Measurements from ENCODE around the gene MEF2C. TPM values are rescaled to one million over a fixed set of nuclear protein-coding genes. Genes with fewer than 3 reads are reported as not detected.

The MEF2C gene
- total RNA-seq, 2 experiments from 2014 or later, result 0.60 to 0.87 TPM

DNA sequence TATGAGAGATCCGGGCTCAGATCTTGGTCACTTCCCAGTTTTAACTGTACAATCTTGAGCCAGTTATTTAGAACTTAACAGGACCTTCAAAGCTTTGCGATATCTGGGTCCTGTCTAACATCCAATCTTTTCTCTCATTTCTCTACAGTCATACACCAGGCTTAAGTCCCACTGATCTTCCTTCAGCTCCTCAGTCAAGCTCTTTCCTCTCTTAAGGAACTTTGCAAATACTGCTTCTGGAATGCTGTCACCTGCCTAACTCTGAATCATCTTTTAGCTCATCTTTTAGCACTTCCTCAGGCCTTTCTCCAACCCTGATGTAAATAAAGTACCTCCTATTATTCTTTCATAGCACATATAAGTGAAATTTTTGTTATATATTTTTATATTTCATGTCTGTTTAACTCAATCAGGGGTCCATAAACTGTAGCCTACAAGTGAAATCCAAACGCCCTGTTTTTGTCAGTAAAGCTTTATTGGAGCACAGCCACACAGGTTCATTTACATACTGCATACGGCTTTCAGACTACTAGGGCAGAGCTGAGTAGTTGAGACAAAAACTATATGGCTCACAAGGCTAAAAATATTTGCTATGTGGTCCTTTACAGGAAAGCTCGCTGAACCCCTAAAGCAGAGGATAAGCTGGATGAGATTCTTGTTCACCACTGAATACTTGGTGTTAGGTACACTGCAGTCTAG is 63.5 kb downstream of the MEF2C start:
- Mint-ChIP-seq H3K27me3 (peaks cover 18% of the 10 kb centered on the region), H3K27ac (no peak overlapping the region), H3K4me1 (ENCODE audit: low read depth) (no peaks in the 10 kb centered on the region), H3K9me3 (no peaks in the 10 kb centered on the region), H3K36me3 (ENCODE audit: low read depth) (no peaks in the 10 kb centered on the region), H3K4me3 (no peak overlapping the region)
- ChIA-PET POLR2A (no interaction called here), CTCF (interaction anchor here (0.7 to 0.9 kb wide), 2 partner anchors 10 to 32 kb away, joined by 3 read pairs; no protein-coding TSS in a partner anchor)
- TF ChIP-seq, protein P1, sequence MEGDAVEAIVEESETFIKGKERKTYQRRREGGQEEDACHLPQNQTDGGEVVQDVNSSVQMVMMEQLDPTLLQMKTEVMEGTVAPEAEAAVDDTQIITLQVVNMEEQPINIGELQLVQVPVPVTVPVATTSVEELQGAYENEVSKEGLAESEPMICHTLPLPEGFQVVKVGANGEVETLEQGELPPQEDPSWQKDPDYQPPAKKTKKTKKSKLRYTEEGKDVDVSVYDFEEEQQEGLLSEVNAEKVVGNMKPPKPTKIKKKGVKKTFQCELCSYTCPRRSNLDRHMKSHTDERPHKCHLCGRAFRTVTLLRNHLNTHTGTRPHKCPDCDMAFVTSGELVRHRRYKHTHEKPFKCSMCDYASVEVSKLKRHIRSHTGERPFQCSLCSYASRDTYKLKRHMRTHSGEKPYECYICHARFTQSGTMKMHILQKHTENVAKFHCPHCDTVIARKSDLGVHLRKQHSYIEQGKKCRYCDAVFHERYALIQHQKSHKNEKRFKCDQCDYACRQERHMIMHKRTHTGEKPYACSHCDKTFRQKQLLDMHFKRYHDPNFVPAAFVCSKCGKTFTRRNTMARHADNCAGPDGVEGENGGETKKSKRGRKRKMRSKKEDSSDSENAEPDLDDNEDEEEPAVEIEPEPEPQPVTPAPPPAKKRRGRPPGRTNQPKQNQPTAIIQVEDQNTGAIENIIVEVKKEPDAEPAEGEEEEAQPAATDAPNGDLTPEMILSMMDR (IDR thresholded peaks at IDR 0.05), result no peak
- DNase-seq (no peak), ATAC-seq (ENCODE audit: poor library complexity) (no peak)
- no peaks in the 10 kb centered on the region for H3K9me3 ChIP-seq (ENCODE audit: control insufficient read depth in 1 of 2, insufficient read depth in 1 of 2, low read length in 2 of 2)
- no peak overlapping the region for H3K27ac ChIP-seq (ENCODE audit: low read depth in 1 of 2, low read length in 2 of 2)
- H3K27me3 ChIP-seq (ENCODE audit: control insufficient read depth in 1 of 2, insufficient read depth in 2 of 2, low read length in 2 of 2), result no peaks in the 10 kb centered on the region
- H3K4me1 ChIP-seq (ENCODE audit: insufficient read depth, low read length), result no peaks in the 10 kb centered on the region
- no peaks in the 10 kb centered on the region for H3K36me3 ChIP-seq (ENCODE audit: insufficient read depth, low read length)
- H3K4me3 ChIP-seq (ENCODE audit: low read length), result no peak overlapping the region
- intact Hi-C loops (cut with DNase I, micrococcal nuclease), result no loop called here

DNA sequence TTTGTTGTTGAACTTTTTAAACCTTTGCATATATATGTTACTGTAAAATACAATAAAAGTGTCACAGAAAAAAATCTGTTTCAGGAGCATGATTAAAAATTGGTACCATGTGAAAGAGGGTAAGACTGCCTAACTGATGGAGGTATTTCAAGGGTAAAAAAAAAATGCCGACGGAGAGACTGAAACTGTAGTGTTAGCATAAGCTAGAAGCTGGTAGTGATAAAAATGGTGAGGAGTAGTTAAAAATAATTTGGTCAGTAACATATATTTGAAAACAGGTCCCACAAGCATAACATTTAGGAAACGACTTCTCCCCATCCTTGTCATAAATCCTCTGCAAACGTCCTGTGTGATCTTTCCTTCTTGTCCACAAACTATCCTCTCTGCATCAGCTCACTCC is 64.7 kb downstream of the MEF2C start:
- H3K27ac Mint-ChIP-seq, result no peak overlapping the region
- Histone ChIP-seq H3K4me1 (ENCODE audit: insufficient read depth, low read length) (no peaks in the 10 kb centered on the region), H3K27ac (ENCODE audit: low read depth in 1 of 2, low read length in 2 of 2) (no peak overlapping the region), H3K9me3 (ENCODE audit: control insufficient read depth in 1 of 2, insufficient read depth in 1 of 2, low read length in 2 of 2) (no peaks in the 10 kb centered on the region), H3K27me3 (ENCODE audit: control insufficient read depth in 1 of 2, insufficient read depth in 2 of 2, low read length in 2 of 2) (no peaks in the 10 kb centered on the region), H3K4me3 (ENCODE audit: low read length) (no peak overlapping the region), H3K36me3 (ENCODE audit: insufficient read depth, low read length) (no peaks in the 10 kb centered on the region)
- no peaks in the 10 kb centered on the region for H3K9me3 Mint-ChIP-seq
- H3K27me3 Mint-ChIP-seq, result peaks cover 18% of the 10 kb centered on the region
- ChIA-PET POLR2A (no interaction called here), CTCF (no interaction called here)
- intact Hi-C loops (cut with DNase I, micrococcal nuclease), result no loop called here
- no peak overlapping the region for H3K4me3 Mint-ChIP-seq
- H3K4me1 Mint-ChIP-seq (ENCODE audit: low read depth), result no peaks in the 10 kb centered on the region
- H3K36me3 Mint-ChIP-seq (ENCODE audit: low read depth), result no peaks in the 10 kb centered on the region
- ATAC-seq (ENCODE audit: poor library complexity) (no peak), DNase-seq (no peak)
- TF ChIP-seq, protein P1 (IDR thresholded peaks at IDR 0.05), result no peak

DNA sequence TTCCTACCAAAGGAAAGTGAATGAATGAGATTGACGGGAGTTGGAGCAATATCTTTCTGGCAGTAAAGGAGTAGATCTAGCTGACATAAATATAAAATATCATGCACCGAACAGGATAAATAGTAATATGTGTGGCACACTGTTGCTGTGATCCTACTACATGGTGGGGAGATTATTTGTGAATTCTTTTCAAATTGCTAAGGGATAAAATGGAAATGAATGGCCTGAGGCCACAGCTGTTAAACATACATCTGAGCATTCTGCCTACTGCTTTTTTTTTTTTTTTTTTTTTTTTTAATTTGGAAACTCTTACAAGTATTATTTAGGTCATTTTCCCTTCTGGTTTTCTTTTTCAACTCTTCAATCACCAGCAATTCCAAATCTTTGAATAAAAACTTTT is 66.8 kb downstream of the MEF2C start:
- H3K27me3 ChIP-seq (ENCODE audit: control insufficient read depth in 1 of 2, insufficient read depth in 2 of 2, low read length in 2 of 2), result no peaks in the 10 kb centered on the region
- no peak overlapping the region for H3K27ac ChIP-seq (ENCODE audit: low read depth in 1 of 2, low read length in 2 of 2)
- Mint-ChIP-seq H3K27ac (no peak overlapping the region), H3K4me3 (no peak overlapping the region), H3K4me1 (ENCODE audit: low read depth) (no peaks in the 10 kb centered on the region), H3K27me3 (peaks cover 11% of the 10 kb centered on the region), H3K36me3 (ENCODE audit: low read depth) (no peaks in the 10 kb centered on the region), H3K9me3 (no peaks in the 10 kb centered on the region)
- DNase-seq (no peak), ATAC-seq (ENCODE audit: poor library complexity) (no peak)
- intact Hi-C loops (cut with DNase I, micrococcal nuclease), result no loop called here
- no peaks in the 10 kb centered on the region for H3K36me3 ChIP-seq (ENCODE audit: insufficient read depth, low read length)
- no peaks in the 10 kb centered on the region for H3K9me3 ChIP-seq (ENCODE audit: control insufficient read depth in 1 of 2, insufficient read depth in 1 of 2, low read length in 2 of 2)
- H3K4me1 ChIP-seq (ENCODE audit: insufficient read depth, low read length), result no peaks in the 10 kb centered on the region
- TF ChIP-seq, protein P1 (IDR thresholded peaks at IDR 0.05), result no peak
- POLR2A ChIA-PET, result no interaction called here
- CTCF ChIA-PET, result no interaction called here
- no peak overlapping the region for H3K4me3 ChIP-seq (ENCODE audit: low read length)
